HG02759 (cell line): Measurements from ENCODE around the gene KDM4B.
"Not testable (repeated sequence)": the region's sequence is repeated elsewhere in the genome, so short reads cannot be mapped to it uniquely, and the experiment has no call there.

Experiments
- ATAC-seq: cut with Tn5 transposase; IDR thresholded peaks from one replicate; pipeline ENCODE4 v1.9.1; 2021; ENCODE audit warnings: mild to moderate bottlenecking, moderate library complexity; ENCODE audit not compliant: unreplicated experiment

Gene KDM4B

GRCh38 chr19:5193192-5193591 lies 224.3 kb downstream of the KDM4B start:
- no peak for ATAC-seq

- ATAC-seq, result no peak
Observed at GRCh38 chr19:5194641-5195040, 225.7 kb downstream of the KDM4B start.

DNA sequence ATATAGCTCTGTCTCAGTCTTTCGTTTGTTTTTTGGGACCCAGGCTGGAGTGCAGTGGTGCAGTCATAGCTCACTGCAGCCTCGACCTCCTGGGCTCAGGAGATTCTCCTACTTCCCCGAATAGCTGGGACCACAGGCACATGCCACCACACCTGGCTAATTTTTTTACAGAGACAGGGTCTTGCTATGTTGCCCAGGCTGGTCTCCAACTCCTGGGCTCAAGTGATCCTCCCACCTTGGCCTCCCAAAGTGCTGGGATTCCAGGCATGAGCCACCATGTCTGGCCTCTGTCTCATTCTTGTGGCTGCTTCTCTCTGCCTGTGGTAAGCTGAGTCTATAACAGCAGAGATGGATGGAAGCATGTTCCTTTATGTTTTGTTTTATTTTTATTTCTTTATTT lies 226.7 kb downstream of the KDM4B start:
- not testable (repeated sequence) for ATAC-seq

DNA sequence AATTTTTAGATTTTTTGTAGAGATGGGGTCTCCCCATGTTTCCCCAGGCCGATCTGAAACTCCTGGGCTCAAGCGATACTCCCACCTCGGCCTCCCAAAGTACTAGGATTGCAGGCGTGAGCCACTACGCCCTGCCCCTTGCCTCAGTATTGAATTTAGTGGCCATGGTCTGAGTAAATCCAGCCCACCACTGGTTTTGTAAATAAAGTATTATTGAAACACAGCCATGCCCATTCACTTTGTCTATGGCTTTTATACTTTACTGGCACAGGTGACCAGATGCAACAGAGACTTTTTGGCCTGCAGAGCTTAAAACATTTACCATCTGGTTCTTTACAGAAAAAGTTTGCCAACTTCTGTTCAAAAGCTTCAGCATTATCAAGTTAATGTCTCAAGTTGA lies 227.9 kb downstream of the KDM4B start:
- ATAC-seq, result no peak

DNA sequence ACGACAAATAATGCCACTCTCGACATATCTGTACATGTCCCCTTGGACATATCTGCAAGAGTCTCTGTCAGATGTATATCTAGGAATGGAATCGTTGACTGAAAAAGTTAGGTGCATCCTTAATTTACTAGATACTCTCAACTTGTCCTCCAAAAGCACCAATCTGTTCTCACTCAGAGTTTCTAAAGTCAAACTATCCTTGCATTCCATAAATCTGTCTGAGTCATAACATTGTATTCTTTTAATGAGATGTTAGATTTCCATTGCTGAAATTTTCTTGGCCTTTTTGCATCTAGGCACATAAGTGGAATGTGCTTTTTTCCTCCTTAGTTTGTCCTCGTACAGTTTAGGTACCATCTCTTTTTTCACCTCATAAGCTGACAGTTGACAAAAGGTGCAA lies 231.9 kb downstream of the KDM4B start:
- no peak for ATAC-seq

- ATAC-seq, result no peak
Observed at GRCh38 chr19:5202553-5202952, 233.6 kb downstream of the KDM4B start.
